ENCODE results near the gene DMPK.

- TF ChIP-seq POLR2A (IDR thresholded peaks at IDR 0.05), result no peak
- TF ChIP-seq CTCF (IDR thresholded peaks at IDR 0.05), result no peak
These were observed 13.7 kb downstream of the DMPK start for GRCh38 chr19:45768655-45768983.

Data from body of pancreas (tissue), 4 donors.